Uterus (tissue), 4 donors: ENCODE measurements around the gene RFX1. TPM values are rescaled to one million over a fixed set of nuclear protein-coding genes. Genes with fewer than 3 reads are reported as not detected.

Experiments used
- DNase-seq, 2 donors: peaks; one replicate each; pipeline ENCODE4 v3.0.0-alpha.2; 2019 to 2020
- H3K27ac ChIP-seq, 2 donors: fragments of 200-600 bp; sonication (generic); 1 replicate in 1 of 2; 2 replicates in 1 of 2; pipeline ENCODE4 v1.5.1; 2016 to 2018
- H3K27me3 ChIP-seq, 2 donors: fragments of 200-600 bp; sonication (generic); one replicate each; pipeline ENCODE4 v1.5.1; 2018 to 2019; ENCODE audit warnings: control low read depth in 1 of 2
- H3K36me3 ChIP-seq, 2 donors: fragments of 200-600 bp; sonication (generic); one replicate each; pipeline ENCODE4 v1.5.1; 2019; ENCODE audit warnings: control low read depth in 1 of 2
- H3K4me1 ChIP-seq, 2 donors: fragments of 200-600 bp; sonication (generic); one replicate each; pipeline ENCODE4 v1.5.1; 2018 to 2019; ENCODE audit warnings: control low read depth in 1 of 2
- H3K4me3 ChIP-seq, 2 donors: fragments of 200-600 bp; sonication (generic); 1 replicate in 1 of 2; 2 replicates in 1 of 2; pipeline ENCODE4 v1.5.1; 2018 to 2019; ENCODE audit warnings: mild to moderate bottlenecking in 1 of 2
- H3K9me3 ChIP-seq, 2 donors: fragments of 200-600 bp; sonication (generic); one replicate each; pipeline ENCODE4 v1.5.1; 2019; ENCODE audit warnings: control low read depth in 1 of 2
- POLR2A ChIP-seq, 2 donors: fragments of 450-650 bp; IDR thresholded peaks; one replicate each; pipeline ENCODE4 v1.6.1; 2016; ENCODE audit warnings: antibody characterized with exemption in 2 of 2, mild to moderate bottlenecking in 1 of 2, moderate library complexity in 1 of 2
- intact Hi-C: fragments of 100-400 bp; cut with DNase I; formaldehyde crosslinking; loops from one replicate; pipeline ENCODE4 v1.15.1; 2023; ENCODE audit warnings: low total_unique reads
- total RNA-seq, 4 donors: library from RNA; depleted of rRNA in 3 of 4; stranded (reverse); fragments of >200 nt in 3 of 4; gene quantifications; one replicate each; pipeline versions ENCODE4 v1.1.0 to v1.2.4, GENCODE V29; 2014 to 2023
- TF ChIP-seq, protein P1 (sequence below), 4 experiments: fragments of 200-600 bp in 2 of 4; fragments of 450-650 bp in 2 of 4; sonication (generic) in 2 of 4; IDR thresholded peaks; one replicate each; pipeline ENCODE4 v1.5.1; 2016 to 2019; ENCODE audit warnings: antibody characterized with exemption in 4 of 4, mild to moderate bottlenecking in 2 of 4, moderate library complexity in 1 of 4
- donor health status: DM: yes; HTN: yes; CAD: no.

RFX1 gene
- total RNA-seq, 4 donors from 2014 or later, result 0.26 to 14.1 (median 4.1) TPM

DNA sequence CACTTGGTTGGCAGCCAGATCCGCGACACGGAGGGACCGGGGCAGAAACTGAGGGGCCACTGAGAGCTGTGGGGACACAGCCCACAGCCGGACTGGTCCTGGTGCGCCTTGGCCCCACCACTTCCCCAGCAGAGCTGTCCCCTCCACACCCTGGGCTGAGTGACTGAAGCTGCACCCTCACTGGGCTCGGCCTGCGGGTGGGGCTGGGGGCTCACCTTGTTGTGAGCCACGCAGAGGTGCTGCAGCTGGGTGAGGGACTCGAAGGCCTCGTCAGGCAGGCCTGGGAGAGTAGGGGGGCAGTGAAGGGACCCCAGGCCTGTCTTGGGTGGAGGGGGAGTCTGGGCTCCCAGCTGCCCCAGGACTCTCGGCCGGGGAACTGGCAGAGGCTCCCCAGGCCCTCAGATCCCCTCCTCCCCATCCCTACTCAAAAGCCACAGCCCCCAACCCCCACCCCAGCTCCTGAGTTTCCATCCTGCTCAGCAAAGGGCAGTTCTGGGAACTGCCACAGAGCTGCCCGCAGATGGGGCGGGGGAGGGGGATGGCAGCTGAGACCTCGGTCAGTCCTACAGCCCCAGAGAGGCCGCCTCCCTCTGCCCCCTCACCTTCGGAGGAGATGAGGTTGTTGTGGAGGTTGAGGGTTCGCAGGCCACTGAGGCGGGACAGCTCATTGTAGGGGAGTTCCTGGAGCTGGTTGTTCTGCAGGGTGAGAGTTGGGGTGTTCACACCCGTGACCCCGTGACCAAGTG, 70.2 kb downstream of the RFX1 start:
- Histone ChIP-seq H3K27me3 (no peaks in the 10 kb centered on the region), H3K9me3 (no peaks in the 10 kb centered on the region), H3K27ac (no peak overlapping the region), H3K4me3 (no peak overlapping the region), H3K36me3 (no peaks in the 10 kb centered on the region), H3K4me1 (peaks cover 0 to 5% of the 10 kb centered on the region in 2 donors)
- intact Hi-C loops, result no loop called here
- DNase-seq, result no peak
- no peak for TF ChIP-seq POLR2A (IDR thresholded peaks at IDR 0.05)
- TF ChIP-seq, protein P1, sequence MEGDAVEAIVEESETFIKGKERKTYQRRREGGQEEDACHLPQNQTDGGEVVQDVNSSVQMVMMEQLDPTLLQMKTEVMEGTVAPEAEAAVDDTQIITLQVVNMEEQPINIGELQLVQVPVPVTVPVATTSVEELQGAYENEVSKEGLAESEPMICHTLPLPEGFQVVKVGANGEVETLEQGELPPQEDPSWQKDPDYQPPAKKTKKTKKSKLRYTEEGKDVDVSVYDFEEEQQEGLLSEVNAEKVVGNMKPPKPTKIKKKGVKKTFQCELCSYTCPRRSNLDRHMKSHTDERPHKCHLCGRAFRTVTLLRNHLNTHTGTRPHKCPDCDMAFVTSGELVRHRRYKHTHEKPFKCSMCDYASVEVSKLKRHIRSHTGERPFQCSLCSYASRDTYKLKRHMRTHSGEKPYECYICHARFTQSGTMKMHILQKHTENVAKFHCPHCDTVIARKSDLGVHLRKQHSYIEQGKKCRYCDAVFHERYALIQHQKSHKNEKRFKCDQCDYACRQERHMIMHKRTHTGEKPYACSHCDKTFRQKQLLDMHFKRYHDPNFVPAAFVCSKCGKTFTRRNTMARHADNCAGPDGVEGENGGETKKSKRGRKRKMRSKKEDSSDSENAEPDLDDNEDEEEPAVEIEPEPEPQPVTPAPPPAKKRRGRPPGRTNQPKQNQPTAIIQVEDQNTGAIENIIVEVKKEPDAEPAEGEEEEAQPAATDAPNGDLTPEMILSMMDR (IDR thresholded peaks at IDR 0.05), result no peak

DNA sequence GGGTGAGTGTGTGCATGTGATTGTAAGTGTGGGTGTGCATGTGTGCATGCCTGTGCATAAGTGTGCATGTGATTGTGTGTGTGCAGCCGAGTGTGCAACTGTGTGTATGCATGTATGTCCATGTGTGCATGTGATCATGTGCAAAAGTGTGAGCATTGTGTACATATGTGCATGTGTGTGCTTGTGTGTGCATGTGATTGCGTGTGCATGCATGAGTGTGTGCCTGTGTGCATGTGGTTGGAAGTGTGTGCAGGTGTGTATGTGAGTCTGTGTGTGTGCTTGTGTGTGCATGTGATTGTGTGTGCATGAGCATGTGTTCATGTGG, 71.4 kb downstream of the RFX1 start:
- Histone ChIP-seq H3K36me3 (no peaks in the 10 kb centered on the region), H3K27me3 (no peaks in the 10 kb centered on the region), H3K9me3 (no peaks in the 10 kb centered on the region), H3K4me1 (peaks cover 0 to 5% of the 10 kb centered on the region in 2 donors), H3K27ac (no peak overlapping the region), H3K4me3 (no peak overlapping the region)
- no peak for TF ChIP-seq POLR2A (IDR thresholded peaks at IDR 0.05)
- TF ChIP-seq, protein P1 (IDR thresholded peaks at IDR 0.05), result no peak
- intact Hi-C loops, result no loop called here
- no peak for DNase-seq

DNA sequence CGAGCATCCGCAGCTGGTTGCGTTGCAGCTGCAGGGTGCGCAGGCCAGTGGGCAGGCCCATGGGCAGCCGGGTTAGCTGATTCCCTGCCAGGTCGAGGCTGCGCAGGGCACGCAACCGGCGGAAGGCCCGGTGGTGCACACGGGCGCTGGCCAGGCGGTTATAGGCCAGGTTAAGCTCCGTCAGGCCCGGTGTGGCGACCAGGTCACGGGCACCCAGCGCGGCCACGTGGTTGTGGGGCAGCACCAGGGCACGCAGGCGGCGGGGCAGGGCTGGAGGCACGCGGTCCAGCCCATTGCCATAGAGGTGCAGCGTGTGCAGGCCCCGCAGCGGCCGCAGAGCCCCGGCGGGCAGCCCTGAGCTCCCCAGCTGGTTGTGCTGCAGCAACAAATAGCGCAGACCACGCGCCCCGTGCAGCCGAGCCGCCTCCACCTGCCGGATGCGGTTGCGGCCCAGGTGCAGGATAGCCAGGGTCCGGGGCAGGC, 73.2 kb downstream of the RFX1 start:
- intact Hi-C loops, result no loop called here
- H3K36me3 ChIP-seq, result no peaks in the 10 kb centered on the region
- DNase-seq, result no peak
- TF ChIP-seq, protein P1 (IDR thresholded peaks at IDR 0.05), result no peak
- no peak for TF ChIP-seq POLR2A (IDR thresholded peaks at IDR 0.05)
- H3K27me3 ChIP-seq, result no peaks in the 10 kb centered on the region
- no peak overlapping the region for H3K4me3 ChIP-seq
- H3K27ac ChIP-seq, result no peak overlapping the region
- H3K9me3 ChIP-seq, result no peaks in the 10 kb centered on the region
- H3K4me1 ChIP-seq, result peaks cover 0 to 2% of the 10 kb centered on the region in 2 donors

DNA sequence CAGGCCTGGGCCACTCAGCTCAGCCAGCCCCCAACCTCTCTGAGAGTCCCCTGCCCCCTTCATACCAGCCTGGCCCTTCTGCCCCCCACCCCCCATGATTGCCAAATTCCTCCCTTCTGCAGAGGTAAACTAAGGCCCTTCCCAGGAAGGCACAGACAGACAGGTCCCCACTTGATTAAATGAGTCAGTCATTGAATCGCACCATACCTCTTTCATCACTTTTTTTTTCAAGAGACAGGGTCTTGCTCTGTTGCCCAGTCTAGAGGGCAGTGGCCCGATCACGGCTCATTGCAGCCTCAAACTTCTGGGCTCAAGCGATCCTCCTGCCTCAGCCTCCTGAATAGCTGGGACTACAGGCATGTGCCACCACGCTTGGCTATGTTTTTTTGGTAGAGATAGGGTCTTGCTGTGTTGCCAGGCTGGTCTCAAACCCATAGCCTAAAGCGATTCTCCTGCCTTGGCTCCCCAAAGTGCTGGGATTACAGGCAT, 73.9 kb downstream of the RFX1 start:
- Histone ChIP-seq H3K36me3 (no peaks in the 10 kb centered on the region), H3K27me3 (no peaks in the 10 kb centered on the region), H3K27ac (no peak overlapping the region), H3K4me3 (no peak overlapping the region), H3K4me1 (no peaks in the 10 kb centered on the region), H3K9me3 (no peaks in the 10 kb centered on the region)
- intact Hi-C loops, result no loop called here
- TF ChIP-seq POLR2A (IDR thresholded peaks at IDR 0.05), result no peak
- TF ChIP-seq, protein P1 (IDR thresholded peaks at IDR 0.05), result no peak
- no peak for DNase-seq

DNA sequence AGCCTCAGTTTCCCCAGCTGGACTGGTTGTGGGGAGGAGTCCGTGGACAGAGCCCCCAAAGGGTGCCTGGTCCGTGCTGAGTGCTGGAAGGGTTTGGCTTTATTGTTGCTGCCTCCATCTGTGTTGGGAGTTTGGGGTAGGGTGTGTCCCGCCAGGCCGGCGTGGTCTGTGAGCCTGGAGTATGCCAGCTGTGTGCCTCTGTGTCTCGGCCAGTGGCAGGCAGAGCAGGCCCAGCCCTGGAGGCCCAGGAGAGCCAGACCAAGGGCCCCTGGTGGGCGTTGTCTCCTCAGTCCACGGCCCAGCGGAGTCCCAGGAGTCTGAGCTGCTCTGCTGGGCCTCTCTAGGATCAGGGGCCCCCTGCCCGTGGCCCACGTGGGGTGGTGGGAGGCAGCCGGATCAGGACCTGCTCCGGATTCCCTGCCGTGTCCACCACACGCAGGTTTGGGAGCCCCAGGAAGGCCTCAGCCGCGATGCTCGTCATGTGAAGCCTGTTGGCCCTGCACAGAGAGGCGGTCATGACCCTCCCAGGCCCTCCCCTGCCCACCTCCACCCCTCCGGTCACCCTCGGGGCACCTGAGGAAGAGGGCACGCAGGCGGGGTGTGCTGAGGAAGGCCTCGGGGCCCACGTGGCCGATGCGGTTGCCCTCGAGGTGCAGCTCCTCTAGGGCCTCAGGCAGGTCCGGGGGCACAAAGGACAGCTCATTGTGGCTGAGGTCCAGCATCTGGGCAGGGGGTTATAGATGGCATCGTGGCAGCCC, 74.5 kb downstream of the RFX1 start:
- Histone ChIP-seq H3K27ac (no peak overlapping the region), H3K4me3 (no peak overlapping the region), H3K4me1 (no peaks in the 10 kb centered on the region), H3K36me3 (no peaks in the 10 kb centered on the region), H3K27me3 (no peaks in the 10 kb centered on the region), H3K9me3 (no peaks in the 10 kb centered on the region)
- intact Hi-C loops, result no loop called here
- TF ChIP-seq, protein P1 (IDR thresholded peaks at IDR 0.05), result no peak
- TF ChIP-seq POLR2A (IDR thresholded peaks at IDR 0.05), result no peak
- DNase-seq, result no peak
